Esophagus muscularis mucosa (tissue), 4 donors: ENCODE results near the gene HSPA14. TPM values are rescaled to one million over a fixed set of nuclear protein-coding genes. Genes with fewer than 3 reads are reported as not detected.

Experiments used
- DNase-seq: peaks from one replicate; pipeline ENCODE4 v3.0.0-alpha.2; 2017; ENCODE audit errors: extremely low spot score
- H3K27ac ChIP-seq, 4 donors: fragments of 200-600 bp; sonication (generic); replicated peaks in 1 of 4; 1 replicate in 3 of 4; 2 replicates in 1 of 4; pipeline ENCODE4 v1.5.1; 2016 to 2019; ENCODE audit warnings: mild to moderate bottlenecking in 1 of 4
- H3K27me3 ChIP-seq, 4 donors: fragments of 200-600 bp; sonication (generic); one replicate each; pipeline versions ENCODE4 v1.5.1 to v1.6.0; 2016 to 2019
- H3K36me3 ChIP-seq, 4 donors: fragments of 200-600 bp; sonication (generic); one replicate each; pipeline ENCODE4 v1.5.1; 2016 to 2019
- H3K4me1 ChIP-seq, 4 donors: fragments of 200-600 bp; sonication (generic); one replicate each; pipeline ENCODE4 v1.5.1; 2016 to 2019
- H3K4me3 ChIP-seq, 4 donors: fragments of 200-600 bp; sonication (generic); 1 replicate in 2 of 4; 2 replicates in 2 of 4; pipeline ENCODE4 v1.5.1; 2016 to 2019; ENCODE audit warnings: mild to moderate bottlenecking in 4 of 4, moderate library complexity in 1 of 4
- H3K9me3 ChIP-seq, 4 donors: fragments of 200-600 bp; sonication (generic); 1 replicate in 3 of 4; 2 replicates in 1 of 4; pipeline ENCODE4 v1.5.1; 2016 to 2019
- EP300 ChIP-seq: sonication (generic); formaldehyde crosslinking; IDR thresholded peaks from one replicate; pipeline ENCODE4 v1.6.1; 2017; ENCODE audit warnings: antibody characterized with exemption
- POLR2A ChIP-seq: fragments of 450-650 bp; IDR thresholded peaks from one replicate; pipeline ENCODE4 v1.6.1; 2017; ENCODE audit warnings: antibody characterized with exemption, moderate library complexity, mild to moderate bottlenecking, low read depth
- POLR2AphosphoS5 ChIP-seq, 2 donors: sonication (generic); formaldehyde crosslinking; IDR thresholded peaks; one replicate each; pipeline ENCODE4 v1.6.1; 2017; ENCODE audit warnings: antibody characterized with exemption in 2 of 2
- WGBS: methylation state at CpG from one replicate; pipeline ENCODE4 v1.1.5; 2018; 5-methylcytosine and 5-hydroxymethylcytosine counted together
- intact Hi-C: fragments of 100-400 bp; cut with DNase I; formaldehyde crosslinking; loops from one replicate; pipeline ENCODE4 v1.15.1; 2023
- total RNA-seq, 4 donors: library from RNA; depleted of rRNA; stranded (reverse); fragments of >200 nt; gene quantifications; one replicate each; pipeline versions ENCODE4 v1.1.0 to v1.2.1, GENCODE V29; 2016
- TF ChIP-seq, protein P1 (sequence below), 3 experiments: fragments of 200-600 bp in 2 of 3; fragments of 450-650 bp in 1 of 3; sonication (generic) in 2 of 3; IDR thresholded peaks; one replicate each; pipeline ENCODE4 v1.5.1; 2017 to 2019; ENCODE audit warnings: antibody characterized with exemption in 3 of 3, mild to moderate bottlenecking in 2 of 3, moderate library complexity in 1 of 3

Gene HSPA14
- total RNA-seq, 4 donors from 2014 or later, result 6.8 to 9.8 (median 7.8) TPM

DNA sequence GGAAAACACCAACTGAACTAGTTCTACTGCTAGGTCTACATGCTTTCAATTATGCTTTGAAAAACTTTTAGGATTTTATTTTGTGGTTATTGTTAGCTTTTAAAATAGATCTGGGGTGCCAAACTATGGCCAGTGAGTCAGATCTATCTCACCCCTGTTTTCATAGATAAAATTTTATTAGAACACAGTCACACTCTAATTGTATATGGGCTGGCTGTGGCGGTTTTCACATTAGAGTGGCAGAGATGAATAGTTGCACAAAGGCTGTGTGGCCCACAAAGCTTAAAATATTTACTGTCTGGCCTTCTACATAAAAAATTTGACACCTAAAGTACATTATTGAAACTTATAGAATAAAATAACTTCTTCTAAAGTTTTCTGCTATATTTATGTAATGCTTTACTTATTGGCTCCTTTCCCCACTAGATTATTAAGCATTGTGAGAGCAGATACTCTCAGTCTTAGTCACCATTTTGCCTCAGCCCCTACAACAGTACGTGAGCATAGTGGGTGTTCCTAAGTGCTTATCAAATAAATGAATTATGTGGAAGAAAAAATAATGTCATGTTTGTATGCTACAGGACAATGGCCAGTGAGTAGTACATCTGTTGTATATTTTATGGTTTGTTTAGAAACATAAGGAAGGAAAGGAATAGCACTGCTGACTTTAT is 35.1 kb downstream of the HSPA14 start:
- Histone ChIP-seq H3K9me3 (no peaks in the 10 kb centered on the region), H3K4me1 (peaks cover 11 to 18% (median 14%) of the 10 kb centered on the region in 4 donors), H3K27ac (no peak overlapping the region), H3K4me3 (no peak overlapping the region), H3K27me3 (no peaks in the 10 kb centered on the region), H3K36me3 (peaks cover 12 to 22% (median 18%) of the 10 kb centered on the region in 4 donors)
- WGBS, result 82% methylated on average over 2 of the region's 2 CpGs
- no peak for DNase-seq
- intact Hi-C loops, result loop anchor here (10.0 kb wide), 2 partner anchors 222 to 292 kb away; partner anchors contain the start of genes NMT2 and RPP38
- no peak for TF ChIP-seq POLR2AphosphoS5 (IDR thresholded peaks at IDR 0.05)

DNA sequence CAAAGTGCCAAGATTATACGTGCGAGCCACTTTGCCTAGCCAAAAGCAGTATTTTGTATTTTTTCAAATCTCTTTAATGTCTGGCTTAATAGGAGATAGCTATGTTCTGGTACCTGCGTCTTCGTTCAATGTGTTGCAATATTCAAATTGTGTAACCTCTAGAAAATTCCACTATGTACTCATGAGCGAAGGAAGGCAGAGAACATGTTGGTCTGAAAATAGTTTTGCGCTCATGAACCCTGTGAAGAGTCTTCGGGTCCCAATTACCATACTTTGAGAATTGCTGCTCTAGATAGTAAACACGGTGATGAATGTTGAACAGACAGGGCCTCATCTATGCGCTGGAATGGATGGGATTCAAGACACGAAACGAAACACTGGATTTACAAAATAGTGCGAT is 37.8 kb downstream of the HSPA14 start:
- Histone ChIP-seq H3K9me3 (no peaks in the 10 kb centered on the region), H3K4me3 (no peak overlapping the region), H3K27ac (no peak overlapping the region), H3K36me3 (peaks cover 0 to 2% (median 0%) of the 10 kb centered on the region in 4 donors), H3K4me1 (peaks cover 19 to 34% (median 27%) of the 10 kb centered on the region in 4 donors), H3K27me3 (no peaks in the 10 kb centered on the region)
- no peak for DNase-seq
- intact Hi-C loops, result loop anchor here (5.0 to 10.0 kb wide), 3 partner anchors 39 to 289 kb away; partner anchors contain the start of genes CDNF, HSPA14, MSANTD7 and NMT2
- TF ChIP-seq EP300, result no peak
- no peak for TF ChIP-seq POLR2AphosphoS5 (IDR thresholded peaks at IDR 0.05)
- TF ChIP-seq, protein P1, sequence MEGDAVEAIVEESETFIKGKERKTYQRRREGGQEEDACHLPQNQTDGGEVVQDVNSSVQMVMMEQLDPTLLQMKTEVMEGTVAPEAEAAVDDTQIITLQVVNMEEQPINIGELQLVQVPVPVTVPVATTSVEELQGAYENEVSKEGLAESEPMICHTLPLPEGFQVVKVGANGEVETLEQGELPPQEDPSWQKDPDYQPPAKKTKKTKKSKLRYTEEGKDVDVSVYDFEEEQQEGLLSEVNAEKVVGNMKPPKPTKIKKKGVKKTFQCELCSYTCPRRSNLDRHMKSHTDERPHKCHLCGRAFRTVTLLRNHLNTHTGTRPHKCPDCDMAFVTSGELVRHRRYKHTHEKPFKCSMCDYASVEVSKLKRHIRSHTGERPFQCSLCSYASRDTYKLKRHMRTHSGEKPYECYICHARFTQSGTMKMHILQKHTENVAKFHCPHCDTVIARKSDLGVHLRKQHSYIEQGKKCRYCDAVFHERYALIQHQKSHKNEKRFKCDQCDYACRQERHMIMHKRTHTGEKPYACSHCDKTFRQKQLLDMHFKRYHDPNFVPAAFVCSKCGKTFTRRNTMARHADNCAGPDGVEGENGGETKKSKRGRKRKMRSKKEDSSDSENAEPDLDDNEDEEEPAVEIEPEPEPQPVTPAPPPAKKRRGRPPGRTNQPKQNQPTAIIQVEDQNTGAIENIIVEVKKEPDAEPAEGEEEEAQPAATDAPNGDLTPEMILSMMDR (IDR thresholded peaks at IDR 0.05), result no peak
- no peak for TF ChIP-seq POLR2A
- WGBS, result 94% methylated on average over 12 of the region's 12 CpGs

DNA sequence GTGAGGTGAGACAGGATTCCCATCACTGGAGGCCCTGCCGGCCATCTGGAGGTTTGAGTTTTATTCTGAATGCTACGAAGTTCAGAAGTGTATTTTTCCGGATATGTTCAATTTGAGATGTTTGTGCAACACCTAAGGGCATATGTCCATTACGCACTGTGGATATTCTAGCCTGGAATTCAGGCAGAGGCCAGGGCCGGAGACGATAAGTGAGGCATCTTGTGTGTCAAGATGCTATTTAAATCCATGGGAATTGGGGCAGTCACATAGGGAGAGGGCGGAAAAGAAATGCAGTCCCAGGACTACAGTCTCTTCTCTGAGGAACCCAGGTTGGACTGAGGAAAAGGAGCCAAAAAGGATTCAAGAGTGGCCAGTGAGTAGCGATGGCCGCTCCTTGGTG is 38.7 kb downstream of the HSPA14 start:
- DNase-seq, result no peak
- peak overlapping the region; percentile 90 to 98 (median 94) for H3K27ac ChIP-seq
- intact Hi-C loops, result loop anchor here (5.0 to 10.0 kb wide), 3 partner anchors 39 to 288 kb away; partner anchors contain the start of genes CDNF, HSPA14, MSANTD7 and NMT2

DNA sequence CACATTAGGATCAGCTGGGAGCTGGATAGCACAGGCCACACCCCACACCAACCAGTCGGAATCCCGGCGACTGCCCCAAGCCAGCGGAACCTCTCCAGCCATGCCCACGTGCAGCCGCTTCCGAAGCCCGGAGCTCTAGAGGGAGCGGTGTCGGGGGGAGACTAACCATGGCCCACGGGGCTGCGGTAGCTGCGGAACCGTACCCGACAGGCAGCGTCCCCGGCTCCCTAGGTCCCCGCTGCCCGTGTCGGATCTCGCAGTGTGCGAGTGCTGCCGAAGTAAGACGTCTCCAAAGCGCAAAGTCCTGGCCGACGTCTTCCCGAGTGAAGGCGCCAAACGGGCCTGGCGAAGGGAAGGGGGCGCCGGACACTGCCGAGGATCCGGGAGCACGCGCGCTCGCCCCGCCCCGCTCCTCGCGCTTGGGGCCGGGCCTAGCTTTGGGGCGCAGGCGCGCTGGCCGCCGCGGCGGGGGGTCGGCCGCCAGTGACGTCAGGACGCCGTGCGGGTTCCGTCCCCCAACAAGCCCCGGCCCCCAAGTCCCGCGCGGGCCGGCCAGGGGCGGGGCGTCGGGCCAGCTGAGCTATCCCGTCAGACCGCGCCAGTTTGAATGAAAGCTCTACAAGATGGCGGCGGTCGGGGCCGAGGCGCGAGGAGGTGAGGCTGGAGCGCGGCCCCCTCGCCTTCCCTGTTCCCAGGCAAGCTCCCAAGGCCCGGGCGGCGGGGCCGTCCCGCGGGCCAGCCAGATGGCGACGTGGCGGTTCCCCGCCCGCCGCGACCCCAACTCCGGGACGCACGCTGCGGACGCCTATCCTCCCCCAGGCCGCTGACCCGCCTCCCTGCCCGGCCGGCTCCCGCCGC is 40.4 kb downstream of the HSPA14 start, which contains the start of gene SUV39H2:
SUV39H2 (plus strand) TSS at position 601 of the 858 bp plus-strand sequence; CDS start at position 624, 23 bp downstream.
- no peak for TF ChIP-seq EP300
- peak; percentile 71 for TF ChIP-seq POLR2A
- TF ChIP-seq, protein P1 (IDR thresholded peaks at IDR 0.05), result peak in 1 of 3 experiments; percentile 13
- TF ChIP-seq POLR2AphosphoS5 (IDR thresholded peaks at IDR 0.05), result peak; percentile 74 to 88
- intact Hi-C loops, result loop anchor here (5.0 to 10.0 kb wide), 3 partner anchors 41 to 286 kb away; partner anchors contain the start of genes CDNF, HSPA14, MSANTD7 and NMT2
- WGBS, result 0% methylated on average over 7 of the region's 102 CpGs

More for the DNA sequence above, 38.7 kb downstream of the HSPA14 start:
- Histone ChIP-seq H3K4me3 (peak overlapping the region in 1 of 4 donors; percentile 95), H3K36me3 (no peaks in the 10 kb centered on the region), H3K27me3 (no peaks in the 10 kb centered on the region), H3K4me1 (peaks cover 19 to 34% (median 27%) of the 10 kb centered on the region in 4 donors), H3K9me3 (no peaks in the 10 kb centered on the region)
- TF ChIP-seq, protein P1 (IDR thresholded peaks at IDR 0.05), result no peak
- TF ChIP-seq EP300, result no peak
- no peak for TF ChIP-seq POLR2A
- 84% methylated on average over 9 of the region's 9 CpGs for WGBS

More for the DNA sequence above, 40.4 kb downstream of the HSPA14 start, which contains the start of gene SUV39H2:
- no peaks in the 10 kb centered on the region for H3K27me3 ChIP-seq
- peak; percentile 97 for DNase-seq
- H3K9me3 ChIP-seq, result no peaks in the 10 kb centered on the region
- H3K4me3 ChIP-seq, result peak within 1 kb of the TSS; percentile 75 to 98 (median 96)
- H3K27ac ChIP-seq, result peak within 1 kb of the TSS; percentile 90 to 98 (median 94)
- H3K4me1 ChIP-seq, result peaks cover 19 to 34% (median 27%) of the 10 kb centered on the region in 4 donors
- no peaks in the 10 kb centered on the region for H3K36me3 ChIP-seq
